GM18868 (cell line): ENCODE data around the gene ATF7IP.

Experiments
- ATAC-seq: cut with Tn5 transposase; IDR thresholded peaks from one replicate; pipeline ENCODE4 v1.9.1; 2021; ENCODE audit warnings: mild to moderate bottlenecking, moderate library complexity; ENCODE audit not compliant: unreplicated experiment

The ATF7IP gene

DNA sequence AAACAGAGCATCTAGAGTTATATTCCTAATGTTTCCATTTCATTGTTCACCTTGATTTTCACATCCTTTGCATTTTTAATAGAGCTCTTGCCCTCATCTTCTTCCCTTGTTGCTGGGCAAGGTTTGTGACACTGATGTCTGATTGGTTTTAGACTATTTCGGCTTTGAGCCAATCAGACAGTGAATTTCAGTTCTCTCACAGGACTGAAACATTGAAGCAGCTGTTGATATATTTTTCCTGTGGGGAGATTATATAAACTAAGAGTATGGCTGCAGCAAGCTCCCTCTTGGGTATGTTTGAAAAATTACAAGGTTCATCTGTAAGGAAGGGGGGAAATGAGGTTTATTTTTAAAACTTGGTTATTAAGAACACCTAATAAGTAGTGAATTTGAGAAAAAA lies 51.2 kb downstream of the ATF7IP start:
- no peak for ATAC-seq

GRCh38 chr12:14417715-14418114 lies 52.2 kb downstream of the ATF7IP start:
- ATAC-seq, result no peak

DNA sequence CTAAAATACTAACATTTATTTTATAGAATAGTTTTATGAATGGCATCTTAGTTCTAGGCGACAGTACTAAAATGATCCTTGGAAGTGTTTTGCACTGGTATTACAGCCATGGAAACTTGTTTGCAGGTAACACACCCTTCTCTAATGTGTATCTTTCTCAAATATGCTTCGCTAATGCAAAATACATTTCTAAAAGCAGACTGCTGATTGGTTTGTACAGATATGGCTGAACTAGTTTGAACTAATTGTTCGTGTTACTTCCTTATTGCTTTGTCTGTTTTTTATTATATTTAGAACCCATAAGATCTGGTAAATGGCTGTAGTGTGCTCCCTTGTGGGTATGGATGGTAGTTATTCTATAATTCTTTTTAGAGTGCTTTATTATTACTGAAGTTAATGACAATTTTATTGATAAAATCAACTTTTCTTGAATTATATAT lies 53.0 kb downstream of the ATF7IP start:
- ATAC-seq, result no peak

- ATAC-seq, result no peak
Measured at GRCh38 chr12:14422516-14423230, 57.2 kb downstream of the ATF7IP start.

GRCh38 chr12:14424545-14424944 lies 59.1 kb downstream of the ATF7IP start:
- ATAC-seq, result no peak

- no peak for ATAC-seq
Measured at GRCh38 chr12:14426792-14427191, 61.3 kb downstream of the ATF7IP start.

DNA sequence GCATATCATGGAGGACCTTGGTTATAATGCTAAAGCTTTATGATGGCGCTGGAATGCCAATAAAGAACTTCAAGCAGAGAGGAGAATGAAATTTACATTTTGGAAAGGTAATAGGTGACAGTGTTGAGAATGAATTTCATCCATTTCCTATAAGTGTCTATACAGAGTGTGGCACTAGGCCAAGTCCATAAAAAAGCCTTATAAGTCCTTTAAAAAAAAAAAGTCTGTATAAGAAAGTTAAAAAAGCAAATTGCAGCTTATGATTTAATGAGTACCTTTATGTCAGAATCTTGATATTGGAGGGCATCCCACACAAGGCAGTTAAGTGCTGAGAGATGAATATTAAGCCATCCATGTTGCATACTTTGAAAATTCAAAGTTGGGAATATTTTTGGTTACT lies 62.4 kb downstream of the ATF7IP start:
- ATAC-seq, result no peak

- no peak for ATAC-seq
Measured at GRCh38 chr12:14430394-14430986, 65.0 kb downstream of the ATF7IP start.

- no peak for ATAC-seq
Measured at GRCh38 chr12:14431975-14432374, 66.5 kb downstream of the ATF7IP start.

- ATAC-seq, result no peak
Measured at GRCh38 chr12:14435627-14436026, 70.1 kb downstream of the ATF7IP start.

GRCh38 chr12:14442221-14442881 lies 76.9 kb downstream of the ATF7IP start:
- no peak for ATAC-seq

- ATAC-seq, result no peak
Measured at GRCh38 chr12:14443531-14443930, 78.0 kb downstream of the ATF7IP start.

DNA sequence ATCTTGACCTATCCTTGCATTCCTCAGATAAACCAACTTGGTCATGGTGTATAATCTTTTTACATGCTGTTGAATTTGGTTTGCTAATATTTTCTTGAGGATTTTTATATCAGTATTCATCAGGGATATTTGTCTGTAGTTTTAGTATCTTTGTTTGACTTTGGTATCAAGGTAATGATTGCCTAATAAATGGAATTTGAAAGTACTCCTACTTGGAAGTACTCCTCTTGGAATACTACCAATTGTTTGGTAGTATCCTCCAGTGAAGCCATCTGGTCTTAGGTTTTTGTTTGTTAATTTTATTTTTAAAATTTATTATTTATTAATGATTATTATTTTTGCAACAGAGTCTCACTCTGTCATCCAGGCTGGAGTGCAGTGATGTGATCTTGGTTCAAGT lies 85.0 kb downstream of the ATF7IP start:
- ATAC-seq, result no peak

DNA sequence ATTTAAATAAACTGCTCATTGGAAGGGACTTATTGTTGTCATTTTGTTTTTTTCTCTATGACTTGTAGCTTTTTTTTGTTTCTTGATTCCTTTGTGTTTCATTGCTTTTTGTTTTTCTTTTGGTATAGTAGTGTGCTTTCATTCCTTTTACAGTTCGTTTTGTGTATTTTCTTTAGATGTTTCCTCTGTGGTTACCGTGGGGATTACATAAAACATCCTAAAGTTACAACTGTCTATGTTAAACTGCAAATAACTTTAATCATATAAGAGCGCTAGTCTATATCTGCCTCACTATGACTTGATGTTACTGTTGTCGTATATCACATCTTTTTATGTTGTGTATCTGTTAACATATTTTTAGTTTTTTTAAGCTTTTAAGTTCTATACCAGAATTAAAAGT lies 86.9 kb downstream of the ATF7IP start:
- ATAC-seq, result no peak

GRCh38 chr12:14452865-14453264 lies 87.4 kb downstream of the ATF7IP start:
- no peak for ATAC-seq

- peak; percentile 67 for ATAC-seq
Measured at GRCh38 chr12:14454098-14454907, 88.8 kb downstream of the ATF7IP start.

DNA sequence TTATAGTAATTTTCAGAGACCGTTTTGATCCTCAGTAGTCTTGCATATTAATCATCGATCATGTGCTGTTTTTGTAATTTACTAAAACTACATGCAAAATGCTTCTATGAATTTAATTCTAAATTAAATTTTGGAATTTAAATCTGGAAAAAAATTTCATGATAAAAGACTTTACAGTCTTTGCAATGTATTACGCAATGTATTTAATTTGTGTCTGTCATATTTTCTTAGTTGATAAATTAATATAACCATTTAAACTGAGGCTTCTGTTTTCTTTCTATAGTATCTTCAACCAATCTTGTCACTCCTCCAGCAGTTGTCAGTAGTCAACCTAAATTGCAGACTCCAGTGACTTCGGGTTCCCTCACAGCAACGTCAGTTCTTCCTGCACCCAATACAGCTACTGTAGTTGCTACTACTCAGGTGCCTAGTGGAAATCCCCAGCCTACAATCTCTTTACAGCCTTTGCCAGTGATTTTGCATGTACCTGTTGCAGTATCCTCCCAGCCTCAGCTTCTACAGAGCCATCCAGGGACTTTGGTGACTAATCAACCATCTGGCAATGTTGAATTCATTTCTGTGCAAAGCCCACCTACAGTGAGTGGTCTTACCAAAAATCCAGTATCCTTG lies 94.8 kb downstream of the ATF7IP start:
- ATAC-seq, result no peak

- ATAC-seq, result no peak
Measured at GRCh38 chr12:14471497-14471896, 106.0 kb downstream of the ATF7IP start.

DNA sequence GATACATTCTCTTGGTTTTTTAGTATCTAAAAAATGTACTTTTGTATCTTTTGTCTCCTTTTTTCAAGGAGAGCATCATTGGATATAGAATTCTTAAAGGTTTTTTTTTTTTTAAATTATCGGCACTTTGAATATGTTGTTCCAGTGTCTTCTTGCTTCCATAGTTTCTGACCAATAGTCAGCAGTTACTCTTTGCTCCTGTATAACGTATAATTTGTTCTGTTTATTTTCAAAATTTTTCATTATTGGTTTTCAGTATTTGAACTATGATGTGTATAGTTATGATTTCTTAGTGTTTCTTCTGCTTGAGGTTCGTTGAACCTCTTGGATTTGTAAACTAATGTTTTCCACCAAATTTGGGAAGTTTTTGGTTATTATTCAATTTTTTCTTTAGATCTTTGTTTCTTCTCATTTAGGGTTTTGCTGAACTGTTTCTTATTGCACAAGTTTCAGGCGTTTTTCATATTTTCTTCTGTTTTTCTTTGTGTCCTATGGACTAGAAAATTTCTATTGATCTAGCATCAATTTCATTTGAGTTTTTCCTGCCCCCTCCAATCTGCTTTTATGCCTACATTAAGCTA lies 108.3 kb downstream of the ATF7IP start:
- no peak for ATAC-seq

DNA sequence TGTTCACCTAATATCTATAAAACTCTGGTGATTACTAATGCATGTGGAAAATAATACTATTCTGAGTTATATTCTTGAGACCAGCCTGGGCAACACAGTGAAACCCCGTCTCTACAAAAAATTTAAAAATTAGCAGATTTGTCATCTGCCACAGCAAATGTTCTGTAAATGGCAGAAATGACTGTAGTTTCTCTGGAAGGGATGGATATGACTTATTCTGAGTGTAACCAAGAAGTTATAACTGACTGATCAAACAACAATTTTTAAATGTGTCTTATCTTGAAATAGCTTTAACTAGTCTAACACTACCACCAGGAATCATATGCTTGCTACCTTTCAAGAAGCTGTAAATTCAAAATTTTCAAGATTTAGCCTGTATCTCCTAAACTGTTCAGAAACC lies 113.5 kb downstream of the ATF7IP start:
- no peak for ATAC-seq

GRCh38 chr12:14481201-14481600 lies 115.7 kb downstream of the ATF7IP start:
- ATAC-seq, result no peak
